Esophagus muscularis mucosa (tissue), 4 donors: ENCODE results near the gene NCAN. TPM values are rescaled to one million over a fixed set of nuclear protein-coding genes. Genes with fewer than 3 reads are reported as not detected.

ENCODE experiments used
- DNase-seq: peaks from one replicate; pipeline ENCODE4 v3.0.0-alpha.2; 2017; ENCODE audit errors: extremely low spot score
- H3K27ac ChIP-seq, 4 donors: fragments of 200-600 bp; sonication (generic); replicated peaks in 1 of 4; 1 replicate in 3 of 4; 2 replicates in 1 of 4; pipeline ENCODE4 v1.5.1; 2016 to 2019; ENCODE audit warnings: mild to moderate bottlenecking in 1 of 4
- H3K27me3 ChIP-seq, 4 donors: fragments of 200-600 bp; sonication (generic); one replicate each; pipeline versions ENCODE4 v1.5.1 to v1.6.0; 2016 to 2019
- H3K36me3 ChIP-seq, 4 donors: fragments of 200-600 bp; sonication (generic); one replicate each; pipeline ENCODE4 v1.5.1; 2016 to 2019
- H3K4me1 ChIP-seq, 4 donors: fragments of 200-600 bp; sonication (generic); one replicate each; pipeline ENCODE4 v1.5.1; 2016 to 2019
- H3K4me3 ChIP-seq, 4 donors: fragments of 200-600 bp; sonication (generic); 1 replicate in 2 of 4; 2 replicates in 2 of 4; pipeline ENCODE4 v1.5.1; 2016 to 2019; ENCODE audit warnings: mild to moderate bottlenecking in 4 of 4, moderate library complexity in 1 of 4
- H3K9me3 ChIP-seq, 4 donors: fragments of 200-600 bp; sonication (generic); 1 replicate in 3 of 4; 2 replicates in 1 of 4; pipeline ENCODE4 v1.5.1; 2016 to 2019
- EP300 ChIP-seq: sonication (generic); formaldehyde crosslinking; IDR thresholded peaks from one replicate; pipeline ENCODE4 v1.6.1; 2017; ENCODE audit warnings: antibody characterized with exemption
- POLR2A ChIP-seq: fragments of 450-650 bp; IDR thresholded peaks from one replicate; pipeline ENCODE4 v1.6.1; 2017; ENCODE audit warnings: antibody characterized with exemption, moderate library complexity, mild to moderate bottlenecking, low read depth
- POLR2AphosphoS5 ChIP-seq, 2 donors: sonication (generic); formaldehyde crosslinking; IDR thresholded peaks; one replicate each; pipeline ENCODE4 v1.6.1; 2017; ENCODE audit warnings: antibody characterized with exemption in 2 of 2
- WGBS: methylation state at CpG from one replicate; pipeline ENCODE4 v1.1.5; 2018; 5-methylcytosine and 5-hydroxymethylcytosine counted together
- intact Hi-C: fragments of 100-400 bp; cut with DNase I; formaldehyde crosslinking; loops from one replicate; pipeline ENCODE4 v1.15.1; 2023
- total RNA-seq, 4 donors: library from RNA; depleted of rRNA; stranded (reverse); fragments of >200 nt; gene quantifications; one replicate each; pipeline versions ENCODE4 v1.1.0 to v1.2.1, GENCODE V29; 2016
- TF ChIP-seq, protein P1 (sequence below), 3 experiments: fragments of 200-600 bp in 2 of 3; fragments of 450-650 bp in 1 of 3; sonication (generic) in 2 of 3; IDR thresholded peaks; one replicate each; pipeline ENCODE4 v1.5.1; 2017 to 2019; ENCODE audit warnings: antibody characterized with exemption in 3 of 3, mild to moderate bottlenecking in 2 of 3, moderate library complexity in 1 of 3

NCAN gene
- total RNA-seq, 4 donors from 2014 or later: 0.17 TPM; not detected in 3

DNA sequence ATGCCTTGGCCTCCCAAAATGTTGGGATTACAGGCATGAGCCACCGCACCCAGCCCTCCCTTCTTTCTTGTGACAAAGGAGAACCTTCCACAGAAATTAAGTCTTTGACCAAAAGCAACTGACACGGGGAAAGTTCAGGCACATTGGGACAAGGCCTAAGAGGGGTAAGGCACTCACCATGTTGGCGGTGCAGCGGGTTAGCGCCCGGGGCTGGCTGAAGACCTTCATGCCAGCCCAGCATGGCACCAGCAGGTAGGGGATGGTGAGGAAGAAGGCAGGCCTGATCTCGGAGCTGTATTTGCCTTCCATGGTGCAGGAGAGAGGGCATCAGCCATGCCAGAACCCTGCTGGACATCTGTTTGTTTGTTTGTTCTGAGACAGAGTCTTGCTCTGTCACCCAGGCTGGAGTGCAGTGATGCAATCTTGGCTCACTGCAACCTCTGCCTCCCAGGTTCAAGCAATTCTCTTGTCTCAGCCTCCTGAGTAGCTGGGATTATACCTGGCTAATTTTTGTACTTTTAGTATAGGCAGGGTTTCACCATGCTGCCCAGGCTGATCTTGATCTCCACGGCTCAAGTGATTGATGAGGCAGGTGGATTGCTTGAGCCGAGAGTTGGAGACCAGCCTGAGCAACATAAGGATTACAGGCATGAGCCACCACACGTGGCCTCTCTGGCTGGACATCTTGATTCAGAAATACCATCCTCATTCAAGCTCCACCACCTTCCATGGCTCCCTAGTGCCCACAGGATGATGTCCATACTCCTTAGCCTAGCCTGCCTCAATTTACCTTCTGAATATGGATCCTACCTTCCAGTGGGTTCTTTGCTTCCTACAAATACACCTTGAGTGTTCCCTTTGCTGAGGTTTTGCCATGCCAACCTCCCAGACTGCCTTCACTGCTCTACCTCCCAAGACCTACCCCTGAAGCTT is 57.0 kb downstream of the NCAN start:
- no peak overlapping the region for H3K4me3 ChIP-seq
- DNase-seq: no peak
- H3K27ac ChIP-seq: no peak overlapping the region
- peaks cover 5 to 12% (median 12%) of the 10 kb centered on the region in 4 donors for H3K4me1 ChIP-seq
- TF ChIP-seq POLR2AphosphoS5 (IDR thresholded peaks at IDR 0.05): no peak
- TF ChIP-seq POLR2A: no peak
- no peak for TF ChIP-seq EP300
- TF ChIP-seq, protein P1, sequence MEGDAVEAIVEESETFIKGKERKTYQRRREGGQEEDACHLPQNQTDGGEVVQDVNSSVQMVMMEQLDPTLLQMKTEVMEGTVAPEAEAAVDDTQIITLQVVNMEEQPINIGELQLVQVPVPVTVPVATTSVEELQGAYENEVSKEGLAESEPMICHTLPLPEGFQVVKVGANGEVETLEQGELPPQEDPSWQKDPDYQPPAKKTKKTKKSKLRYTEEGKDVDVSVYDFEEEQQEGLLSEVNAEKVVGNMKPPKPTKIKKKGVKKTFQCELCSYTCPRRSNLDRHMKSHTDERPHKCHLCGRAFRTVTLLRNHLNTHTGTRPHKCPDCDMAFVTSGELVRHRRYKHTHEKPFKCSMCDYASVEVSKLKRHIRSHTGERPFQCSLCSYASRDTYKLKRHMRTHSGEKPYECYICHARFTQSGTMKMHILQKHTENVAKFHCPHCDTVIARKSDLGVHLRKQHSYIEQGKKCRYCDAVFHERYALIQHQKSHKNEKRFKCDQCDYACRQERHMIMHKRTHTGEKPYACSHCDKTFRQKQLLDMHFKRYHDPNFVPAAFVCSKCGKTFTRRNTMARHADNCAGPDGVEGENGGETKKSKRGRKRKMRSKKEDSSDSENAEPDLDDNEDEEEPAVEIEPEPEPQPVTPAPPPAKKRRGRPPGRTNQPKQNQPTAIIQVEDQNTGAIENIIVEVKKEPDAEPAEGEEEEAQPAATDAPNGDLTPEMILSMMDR (IDR thresholded peaks at IDR 0.05): no peak
- H3K9me3 ChIP-seq: no peaks in the 10 kb centered on the region
- H3K36me3 ChIP-seq: no peaks in the 10 kb centered on the region
- intact Hi-C loops: no loop called here
- WGBS: 79% methylated on average over 10 of the region's 10 CpGs
- peaks cover 0 to 32% (median 4%) of the 10 kb centered on the region in 4 donors for H3K27me3 ChIP-seq

DNA sequence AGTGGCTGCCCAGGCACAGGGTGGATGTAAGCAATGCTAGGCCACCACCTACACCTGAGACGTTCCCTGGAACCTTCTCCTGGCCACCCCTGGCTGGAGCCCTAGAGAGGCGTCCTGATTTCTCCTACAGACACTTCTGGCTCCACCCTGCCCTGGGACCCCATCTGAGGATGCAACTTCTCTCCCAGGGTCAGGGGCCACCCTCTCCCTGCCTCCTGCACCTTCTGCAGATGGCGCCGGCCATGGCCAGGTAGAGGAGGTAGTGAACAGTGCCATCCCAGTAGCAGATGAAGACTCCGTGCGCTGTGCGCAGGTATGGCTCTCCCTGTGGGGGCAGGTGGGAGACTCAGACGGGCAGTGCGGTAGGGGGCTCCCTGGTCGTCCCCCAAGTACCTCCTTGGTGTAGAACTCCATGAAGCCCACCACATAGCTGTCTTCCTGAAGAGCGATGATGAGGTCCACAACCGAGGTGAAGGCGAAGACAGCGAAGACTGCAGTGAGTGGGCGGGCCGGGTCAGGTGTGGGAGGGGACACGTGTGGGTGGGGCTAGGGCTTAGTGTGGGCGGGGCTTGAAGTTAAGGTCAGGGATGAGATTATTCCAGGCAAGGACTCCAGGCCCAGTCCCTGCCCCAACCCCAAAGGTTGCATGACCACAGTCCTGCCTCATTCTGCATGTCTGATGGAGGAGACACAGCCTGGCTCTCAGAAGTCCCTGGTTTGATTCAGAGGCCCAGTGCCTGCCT is 58.4 kb downstream of the NCAN start:
- no peak for DNase-seq
- Histone ChIP-seq H3K4me3 (no peak overlapping the region), H3K27me3 (peaks cover 0 to 33% (median 4%) of the 10 kb centered on the region in 4 donors), H3K4me1 (peaks cover 5 to 18% (median 12%) of the 10 kb centered on the region in 4 donors), H3K27ac (no peak overlapping the region), H3K36me3 (peaks cover 0 to 4% (median 3%) of the 10 kb centered on the region in 4 donors), H3K9me3 (no peaks in the 10 kb centered on the region)
- TF ChIP-seq, protein P1 (IDR thresholded peaks at IDR 0.05): no peak
- no peak for TF ChIP-seq EP300
- no peak for TF ChIP-seq POLR2A
- TF ChIP-seq POLR2AphosphoS5 (IDR thresholded peaks at IDR 0.05): no peak
- WGBS: 71% methylated on average over 18 of the region's 18 CpGs
- intact Hi-C loops: no loop called here

DNA sequence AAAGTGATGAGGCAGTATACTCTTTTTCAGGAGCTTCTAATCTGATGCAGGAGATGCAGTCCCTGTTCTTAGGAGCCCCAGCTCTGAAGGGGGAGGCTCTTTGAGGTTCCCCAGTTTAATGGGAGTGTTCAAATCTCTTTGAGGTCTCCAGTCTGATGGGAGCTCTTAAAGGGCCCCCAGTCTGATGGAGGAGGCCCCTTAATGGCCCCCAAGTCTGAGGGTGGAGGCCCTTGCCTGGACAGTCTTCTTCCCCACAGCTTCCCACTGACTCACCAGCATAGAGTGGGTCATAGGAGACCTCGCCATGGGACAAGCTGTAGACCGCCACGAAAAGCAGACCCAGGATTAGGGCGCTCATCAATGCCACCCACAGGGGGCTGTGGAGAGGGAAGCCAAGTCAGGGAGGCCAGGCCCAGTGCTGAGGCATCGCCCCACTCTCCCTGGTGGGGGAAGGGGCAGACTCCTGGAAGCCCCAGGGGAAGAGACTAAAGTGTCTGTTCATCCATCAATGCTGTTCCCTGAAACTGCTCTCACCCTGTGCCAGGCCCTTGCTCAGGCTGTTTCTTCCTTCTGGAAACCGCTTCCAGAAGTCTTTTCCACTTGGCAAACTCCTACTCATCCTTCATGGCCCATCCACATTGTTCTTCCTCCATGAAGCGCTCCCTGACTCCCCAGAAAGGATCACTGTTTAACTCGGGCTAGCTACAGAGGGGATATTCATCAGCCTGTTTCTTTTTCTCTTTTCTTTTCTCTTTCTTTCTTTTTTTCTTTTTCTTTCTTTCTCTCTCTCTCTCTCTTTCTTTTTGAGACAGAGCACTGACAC is 59.2 kb downstream of the NCAN start:
- intact Hi-C loops: no loop called here
- peaks cover 0 to 33% (median 4%) of the 10 kb centered on the region in 4 donors for H3K27me3 ChIP-seq
- H3K4me1 ChIP-seq: peaks cover 5 to 18% (median 12%) of the 10 kb centered on the region in 4 donors
- H3K27ac ChIP-seq: no peak overlapping the region
- WGBS: 93% methylated on average over 4 of the region's 8 CpGs
- H3K9me3 ChIP-seq: no peaks in the 10 kb centered on the region
- H3K36me3 ChIP-seq: peaks cover under 1 to 13% (median 11%) of the 10 kb centered on the region in 4 donors
- TF ChIP-seq, protein P1 (IDR thresholded peaks at IDR 0.05): no peak
- TF ChIP-seq POLR2A (no peak), EP300 (no peak), POLR2AphosphoS5 (IDR thresholded peaks at IDR 0.05) (no peak)
- H3K4me3 ChIP-seq: no peak overlapping the region
- DNase-seq: no peak

DNA sequence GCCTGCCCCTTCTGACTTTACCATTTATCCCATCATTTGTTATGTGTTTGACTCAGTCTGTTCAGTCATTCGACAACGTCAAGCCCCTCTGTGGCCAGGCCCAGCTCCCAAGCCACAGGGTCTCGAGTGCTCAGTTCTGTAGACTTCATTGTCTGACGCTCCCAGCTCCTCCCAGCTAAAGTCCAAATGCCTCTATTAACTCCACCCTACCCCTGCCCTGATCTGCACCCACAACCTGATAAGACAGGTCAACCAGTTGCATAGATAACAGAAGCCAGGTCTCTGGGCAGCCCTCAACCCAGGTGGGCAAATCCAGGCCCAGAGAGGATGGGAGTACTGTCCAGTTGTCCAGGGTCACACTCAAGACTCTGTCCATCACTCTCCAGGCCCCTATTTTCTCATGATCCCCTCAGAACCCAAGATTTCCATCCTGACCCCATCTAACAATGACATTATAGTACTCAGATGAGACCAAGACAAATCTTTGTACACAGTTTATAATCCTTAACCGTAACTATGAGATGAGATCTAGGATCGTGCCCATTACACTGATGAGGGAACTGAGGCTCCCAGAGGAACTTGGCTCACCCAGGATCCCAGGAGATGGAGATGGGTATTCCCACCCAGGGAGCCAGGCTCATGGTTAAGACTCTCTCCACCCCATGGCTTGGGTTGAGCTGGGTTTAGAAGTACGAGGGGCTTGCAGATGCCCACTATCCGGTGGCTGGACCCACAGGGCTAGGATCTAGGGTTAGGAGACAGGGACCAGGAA is 60.3 kb downstream of the NCAN start:
- TF ChIP-seq EP300: no peak
- no peak for TF ChIP-seq POLR2AphosphoS5 (IDR thresholded peaks at IDR 0.05)
- TF ChIP-seq POLR2A: no peak
- TF ChIP-seq, protein P1 (IDR thresholded peaks at IDR 0.05): no peak
- no peak for DNase-seq
- H3K27ac ChIP-seq: no peak overlapping the region
- intact Hi-C loops: no loop called here
- peaks cover 0 to 33% (median 4%) of the 10 kb centered on the region in 4 donors for H3K27me3 ChIP-seq
- H3K4me3 ChIP-seq: no peak overlapping the region
- peaks cover 11 to 23% (median 22%) of the 10 kb centered on the region in 4 donors for H3K36me3 ChIP-seq
- 93% methylated on average over 8 of the region's 8 CpGs for WGBS
- H3K4me1 ChIP-seq: peaks cover 5 to 18% (median 12%) of the 10 kb centered on the region in 4 donors
- no peaks in the 10 kb centered on the region for H3K9me3 ChIP-seq
